ENCODE results near the gene COQ9.

COQ9 gene

GRCh38 chr16:57407521-57408353 lies 39.5 kb upstream of the COQ9 start:
- peaks cover 2% of the 10 kb centered on the region for H3K27me3 ChIP-seq (ENCODE audit: insufficient read depth, insufficient read length)
- peaks cover 17% of the 10 kb centered on the region for H3K4me1 ChIP-seq (ENCODE audit: insufficient read depth, insufficient read length)
- H3K9me3 ChIP-seq (ENCODE audit: insufficient read depth, low read length) = no peaks in the 10 kb centered on the region
- no peak for DNase-seq (ENCODE audit: low read depth, low spot score)
- no peak overlapping the region for H3K4me3 ChIP-seq (ENCODE audit: insufficient read length, low read depth)
- no peak overlapping the region for H3K9ac ChIP-seq (ENCODE audit: insufficient read length, low read depth)
- TF ChIP-seq ZNF274 (IDR thresholded peaks at IDR 0.05; ENCODE audit: low read depth, low read length) (no peak), YY1 (IDR thresholded peaks at IDR 0.05; ENCODE audit: insufficient read depth, insufficient read length) (no peak), SUZ12 (IDR thresholded peaks at IDR 0.05; ENCODE audit: extremely low read depth, insufficient read depth, insufficient read length) (no peak)
- H3K36me3 ChIP-seq (ENCODE audit: insufficient read depth, insufficient read length, low read length) = no peaks in the 10 kb centered on the region

DNA sequence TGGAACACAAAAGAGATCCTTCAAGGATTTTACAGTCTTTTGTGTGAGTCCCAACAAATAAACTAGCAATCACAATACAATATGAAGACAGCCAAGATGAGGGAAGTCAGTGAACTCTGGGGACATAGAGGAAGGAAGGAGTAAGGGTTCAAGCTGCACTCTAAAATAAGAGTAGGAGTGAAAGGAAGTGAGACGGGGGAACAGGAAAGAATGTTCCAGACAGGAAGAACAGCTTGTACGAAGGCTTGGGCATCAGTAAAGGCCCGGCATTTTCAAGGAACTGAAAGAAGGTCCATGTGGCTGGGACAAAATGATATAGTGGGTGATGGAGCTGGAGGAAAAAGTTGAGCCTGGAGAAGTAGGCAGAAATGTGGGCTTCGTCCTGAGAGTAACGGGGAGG lies 38.2 kb upstream of the COQ9 start:
- H3K4me1 ChIP-seq (ENCODE audit: insufficient read depth, insufficient read length) = peaks cover 17% of the 10 kb centered on the region
- no peak for DNase-seq (ENCODE audit: low read depth, low spot score)
- no peak overlapping the region for H3K9ac ChIP-seq (ENCODE audit: insufficient read length, low read depth)
- H3K9me3 ChIP-seq (ENCODE audit: insufficient read depth, low read length) = no peaks in the 10 kb centered on the region
- TF ChIP-seq ZNF274 (IDR thresholded peaks at IDR 0.05; ENCODE audit: low read depth, low read length) (no peak), YY1 (IDR thresholded peaks at IDR 0.05; ENCODE audit: insufficient read depth, insufficient read length) (no peak), SUZ12 (IDR thresholded peaks at IDR 0.05; ENCODE audit: extremely low read depth, insufficient read depth, insufficient read length) (no peak)
- H3K27me3 ChIP-seq (ENCODE audit: insufficient read depth, insufficient read length) = peaks cover 2% of the 10 kb centered on the region
- H3K36me3 ChIP-seq (ENCODE audit: insufficient read depth, insufficient read length, low read length) = no peaks in the 10 kb centered on the region
- H3K4me3 ChIP-seq (ENCODE audit: insufficient read length, low read depth) = no peak overlapping the region

GRCh38 chr16:57409870-57410587 lies 37.2 kb upstream of the COQ9 start:
- DNase-seq (ENCODE audit: low read depth, low spot score) = no peak
- H3K4me3 ChIP-seq (ENCODE audit: insufficient read length, low read depth) = no peak overlapping the region
- peaks cover 17% of the 10 kb centered on the region for H3K4me1 ChIP-seq (ENCODE audit: insufficient read depth, insufficient read length)
- H3K9me3 ChIP-seq (ENCODE audit: insufficient read depth, low read length) = no peaks in the 10 kb centered on the region
- peak overlapping the region; percentile 24 for H3K9ac ChIP-seq (ENCODE audit: insufficient read length, low read depth)
- no peak for TF ChIP-seq ZNF274 (IDR thresholded peaks at IDR 0.05; ENCODE audit: low read depth, low read length)
- no peak for TF ChIP-seq YY1 (IDR thresholded peaks at IDR 0.05; ENCODE audit: insufficient read depth, insufficient read length)
- TF ChIP-seq SUZ12 (IDR thresholded peaks at IDR 0.05; ENCODE audit: extremely low read depth, insufficient read depth, insufficient read length) = no peak
- peaks cover 2% of the 10 kb centered on the region for H3K27me3 ChIP-seq (ENCODE audit: insufficient read depth, insufficient read length)
- H3K36me3 ChIP-seq (ENCODE audit: insufficient read depth, insufficient read length, low read length) = no peaks in the 10 kb centered on the region

GRCh38 chr16:57411362-57411976 lies 35.8 kb upstream of the COQ9 start:
- H3K4me3 ChIP-seq (ENCODE audit: insufficient read length, low read depth) = no peak overlapping the region
- H3K9me3 ChIP-seq (ENCODE audit: insufficient read depth, low read length) = no peaks in the 10 kb centered on the region
- no peak overlapping the region for H3K9ac ChIP-seq (ENCODE audit: insufficient read length, low read depth)
- H3K27me3 ChIP-seq (ENCODE audit: insufficient read depth, insufficient read length) = peaks cover 2% of the 10 kb centered on the region
- no peak for TF ChIP-seq ZNF274 (IDR thresholded peaks at IDR 0.05; ENCODE audit: low read depth, low read length)
- TF ChIP-seq YY1 (IDR thresholded peaks at IDR 0.05; ENCODE audit: insufficient read depth, insufficient read length) = no peak
- TF ChIP-seq SUZ12 (IDR thresholded peaks at IDR 0.05; ENCODE audit: extremely low read depth, insufficient read depth, insufficient read length) = no peak
- no peak for DNase-seq (ENCODE audit: low read depth, low spot score)
- no peaks in the 10 kb centered on the region for H3K36me3 ChIP-seq (ENCODE audit: insufficient read depth, insufficient read length, low read length)
- H3K4me1 ChIP-seq (ENCODE audit: insufficient read depth, insufficient read length) = peaks cover 23% of the 10 kb centered on the region

GRCh38 chr16:57412584-57412983 lies 34.7 kb upstream of the COQ9 start:
- H3K36me3 ChIP-seq (ENCODE audit: insufficient read depth, insufficient read length, low read length) = no peaks in the 10 kb centered on the region
- peaks cover 2% of the 10 kb centered on the region for H3K27me3 ChIP-seq (ENCODE audit: insufficient read depth, insufficient read length)
- H3K9ac ChIP-seq (ENCODE audit: insufficient read length, low read depth) = no peak overlapping the region
- no peak for DNase-seq (ENCODE audit: low read depth, low spot score)
- H3K4me3 ChIP-seq (ENCODE audit: insufficient read length, low read depth) = no peak overlapping the region
- TF ChIP-seq YY1 (IDR thresholded peaks at IDR 0.05; ENCODE audit: insufficient read depth, insufficient read length) (no peak), SUZ12 (IDR thresholded peaks at IDR 0.05; ENCODE audit: extremely low read depth, insufficient read depth, insufficient read length) (no peak), ZNF274 (IDR thresholded peaks at IDR 0.05; ENCODE audit: low read depth, low read length) (no peak)
- peaks cover 23% of the 10 kb centered on the region for H3K4me1 ChIP-seq (ENCODE audit: insufficient read depth, insufficient read length)
- H3K9me3 ChIP-seq (ENCODE audit: insufficient read depth, low read length) = no peaks in the 10 kb centered on the region

GRCh38 chr16:57413301-57413730 lies 34.0 kb upstream of the COQ9 start:
- no peak for TF ChIP-seq ZNF274 (IDR thresholded peaks at IDR 0.05; ENCODE audit: low read depth, low read length)
- no peak for TF ChIP-seq SUZ12 (IDR thresholded peaks at IDR 0.05; ENCODE audit: extremely low read depth, insufficient read depth, insufficient read length)
- no peak for TF ChIP-seq YY1 (IDR thresholded peaks at IDR 0.05; ENCODE audit: insufficient read depth, insufficient read length)
- peaks cover 23% of the 10 kb centered on the region for H3K4me1 ChIP-seq (ENCODE audit: insufficient read depth, insufficient read length)
- H3K4me3 ChIP-seq (ENCODE audit: insufficient read length, low read depth) = no peak overlapping the region
- H3K9me3 ChIP-seq (ENCODE audit: insufficient read depth, low read length) = no peaks in the 10 kb centered on the region
- peaks cover 2% of the 10 kb centered on the region for H3K27me3 ChIP-seq (ENCODE audit: insufficient read depth, insufficient read length)
- DNase-seq (ENCODE audit: low read depth, low spot score) = no peak
- no peak overlapping the region for H3K9ac ChIP-seq (ENCODE audit: insufficient read length, low read depth)
- H3K36me3 ChIP-seq (ENCODE audit: insufficient read depth, insufficient read length, low read length) = no peaks in the 10 kb centered on the region

- no peak for TF ChIP-seq YY1 (IDR thresholded peaks at IDR 0.05; ENCODE audit: insufficient read depth, insufficient read length)
- no peak for TF ChIP-seq ZNF274 (IDR thresholded peaks at IDR 0.05; ENCODE audit: low read depth, low read length)
- TF ChIP-seq SUZ12 (IDR thresholded peaks at IDR 0.05; ENCODE audit: extremely low read depth, insufficient read depth, insufficient read length) = no peak
- H3K27me3 ChIP-seq (ENCODE audit: insufficient read depth, insufficient read length) = peaks cover 2% of the 10 kb centered on the region
- H3K4me3 ChIP-seq (ENCODE audit: insufficient read length, low read depth) = no peak overlapping the region
- no peaks in the 10 kb centered on the region for H3K36me3 ChIP-seq (ENCODE audit: insufficient read depth, insufficient read length, low read length)
- no peak for DNase-seq (ENCODE audit: low read depth, low spot score)
- H3K9me3 ChIP-seq (ENCODE audit: insufficient read depth, low read length) = no peaks in the 10 kb centered on the region
- no peak overlapping the region for H3K9ac ChIP-seq (ENCODE audit: insufficient read length, low read depth)
- H3K4me1 ChIP-seq (ENCODE audit: insufficient read depth, insufficient read length) = peaks cover 23% of the 10 kb centered on the region
These were observed 33.5 kb upstream of the COQ9 start for GRCh38 chr16:57413733-57414132.

Data from NT2/D1 (cell line).